GM04504 (cell line): Measurements from ENCODE around the gene KRTAP24-1.

Experiments used
- DNase-seq: peaks from one replicate; pipeline ENCODE4 v3.0.0-alpha.2; 2012; ENCODE audit warnings: low read depth

KRTAP24-1 gene

GRCh38 chr21:30234050-30234449, 48.7 kb downstream of the KRTAP24-1 start:
- no peak for DNase-seq

GRCh38 chr21:30233228-30234020, 49.3 kb downstream of the KRTAP24-1 start:
- DNase-seq: no peak

- DNase-seq: no peak
Observed at GRCh38 chr21:30232011-30232410, 50.7 kb downstream of the KRTAP24-1 start.
